ENCODE data around the gene FAM234A.

The FAM234A gene

DNA sequence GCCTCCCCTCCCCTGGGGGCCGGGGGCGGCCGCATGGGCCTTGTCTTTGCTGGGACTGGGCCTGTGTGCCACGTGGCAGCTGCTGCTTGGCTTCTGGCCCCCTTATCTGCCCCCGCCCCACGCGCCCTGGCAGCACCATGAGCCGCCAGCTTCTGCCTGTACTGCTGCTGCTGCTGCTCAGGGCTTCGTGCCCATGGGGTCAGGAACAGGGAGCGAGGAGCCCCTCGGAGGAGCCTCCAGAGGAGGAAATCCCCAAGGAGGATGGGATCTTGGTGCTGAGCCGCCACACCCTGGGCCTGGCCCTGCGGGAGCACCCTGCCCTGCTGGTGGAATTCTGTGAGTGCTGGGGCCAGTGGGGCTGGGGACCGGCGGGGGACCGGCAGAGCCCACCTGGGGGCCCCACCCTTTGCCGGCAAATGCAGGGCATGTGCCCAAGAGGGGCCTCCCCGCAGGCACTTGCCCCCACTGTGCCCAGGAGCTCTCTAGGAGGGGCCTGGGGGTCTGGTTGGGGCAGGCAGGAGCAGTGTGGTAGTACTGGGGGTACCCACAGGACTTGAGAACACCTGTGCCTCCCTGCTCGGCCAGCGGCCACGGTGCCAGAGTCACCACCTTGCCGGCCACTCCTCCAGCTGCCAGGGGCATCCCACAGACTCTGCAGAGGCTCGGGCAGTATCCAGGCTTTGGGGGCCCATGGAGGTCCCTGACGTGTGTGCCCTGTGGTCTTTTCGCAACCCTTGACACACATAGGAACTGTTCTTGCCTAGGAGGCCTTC is 48.6 kb downstream of the FAM234A start, which contains the start of gene PDIA2:
Gene PDIA2 (plus strand): TSS at position 132 of the 773 bp plus-strand sequence. CDS start 6 bp downstream, at position 138.
- no peak for FAIRE-seq

DNA sequence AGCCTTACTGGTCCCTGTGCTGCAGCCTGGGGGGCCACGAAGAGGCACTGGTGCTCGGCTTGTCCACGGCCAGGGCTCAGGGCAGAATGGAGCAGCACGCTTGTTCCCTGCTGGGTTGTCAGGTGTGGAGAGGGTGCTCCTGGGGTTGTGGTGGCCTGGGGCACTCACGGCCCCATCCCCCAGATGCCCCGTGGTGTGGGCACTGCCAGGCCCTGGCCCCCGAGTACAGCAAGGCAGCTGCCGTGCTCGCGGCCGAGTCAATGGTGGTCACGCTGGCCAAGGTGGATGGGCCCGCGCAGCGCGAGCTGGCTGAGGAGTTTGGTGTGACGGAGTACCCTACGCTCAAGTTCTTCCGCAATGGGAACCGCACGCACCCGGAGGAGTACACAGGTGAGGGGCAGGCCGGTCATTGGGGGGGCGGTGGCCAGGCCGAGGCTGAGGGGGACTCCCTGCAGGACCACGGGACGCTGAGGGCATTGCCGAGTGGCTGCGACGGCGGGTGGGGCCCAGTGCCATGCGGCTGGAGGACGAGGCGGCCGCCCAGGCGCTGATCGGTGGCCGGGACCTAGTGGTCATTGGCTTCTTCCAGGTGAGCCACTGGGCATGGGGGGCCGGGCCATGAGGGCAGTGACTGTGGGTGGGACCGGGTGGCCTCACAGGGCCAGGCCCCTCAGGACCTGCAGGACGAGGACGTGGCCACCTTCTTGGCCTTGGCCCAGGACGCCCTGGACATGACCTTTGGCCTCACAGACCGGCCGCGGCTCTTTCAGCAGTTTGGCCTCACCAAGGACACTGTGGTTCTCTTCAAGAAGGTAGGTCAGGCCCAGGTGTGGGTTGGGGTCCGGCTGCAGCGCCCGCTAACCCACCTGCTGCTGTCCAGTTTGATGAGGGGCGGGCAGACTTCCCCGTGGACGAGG is 49.8 kb downstream of the FAM234A start:
- no peak for FAIRE-seq

DNA sequence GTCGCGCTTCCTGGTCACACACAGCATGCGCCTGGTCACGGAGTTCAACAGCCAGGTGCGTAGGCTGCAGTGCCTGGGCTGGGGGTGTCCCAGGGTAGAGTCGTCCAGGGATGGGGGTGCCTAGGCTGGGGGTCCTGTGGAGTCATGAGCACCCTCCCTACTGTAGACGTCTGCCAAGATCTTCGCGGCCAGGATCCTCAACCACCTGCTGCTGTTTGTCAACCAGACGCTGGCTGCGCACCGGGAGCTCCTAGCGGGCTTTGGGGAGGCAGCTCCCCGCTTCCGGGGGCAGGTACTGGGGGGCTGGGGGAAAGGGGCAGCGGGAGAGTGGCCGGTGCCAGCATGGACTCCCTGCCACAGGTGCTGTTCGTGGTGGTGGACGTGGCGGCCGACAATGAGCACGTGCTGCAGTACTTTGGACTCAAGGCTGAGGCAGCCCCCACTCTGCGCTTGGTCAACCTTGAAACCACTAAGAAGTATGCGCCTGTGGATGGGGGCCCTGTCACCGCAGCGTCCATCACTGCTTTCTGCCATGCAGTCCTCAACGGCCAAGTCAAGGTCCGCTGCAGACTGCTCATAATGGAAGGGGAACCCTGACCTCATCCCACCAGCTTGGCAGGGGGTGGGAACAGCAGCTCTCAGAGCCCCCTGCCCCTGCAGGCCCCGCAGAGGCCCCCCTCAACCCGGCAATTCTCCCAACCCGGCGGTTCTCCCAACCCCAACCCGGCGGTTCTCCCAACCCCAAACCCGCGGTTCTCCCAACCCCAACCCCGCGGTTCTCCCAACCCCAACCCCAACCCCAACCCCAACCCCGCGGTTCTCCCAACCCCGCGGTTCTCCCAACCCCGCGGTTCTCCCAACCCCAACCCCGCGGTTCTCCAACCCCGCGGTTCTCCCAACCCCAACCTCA is 50.8 kb downstream of the FAM234A start:
- FAIRE-seq = no peak

DNA sequence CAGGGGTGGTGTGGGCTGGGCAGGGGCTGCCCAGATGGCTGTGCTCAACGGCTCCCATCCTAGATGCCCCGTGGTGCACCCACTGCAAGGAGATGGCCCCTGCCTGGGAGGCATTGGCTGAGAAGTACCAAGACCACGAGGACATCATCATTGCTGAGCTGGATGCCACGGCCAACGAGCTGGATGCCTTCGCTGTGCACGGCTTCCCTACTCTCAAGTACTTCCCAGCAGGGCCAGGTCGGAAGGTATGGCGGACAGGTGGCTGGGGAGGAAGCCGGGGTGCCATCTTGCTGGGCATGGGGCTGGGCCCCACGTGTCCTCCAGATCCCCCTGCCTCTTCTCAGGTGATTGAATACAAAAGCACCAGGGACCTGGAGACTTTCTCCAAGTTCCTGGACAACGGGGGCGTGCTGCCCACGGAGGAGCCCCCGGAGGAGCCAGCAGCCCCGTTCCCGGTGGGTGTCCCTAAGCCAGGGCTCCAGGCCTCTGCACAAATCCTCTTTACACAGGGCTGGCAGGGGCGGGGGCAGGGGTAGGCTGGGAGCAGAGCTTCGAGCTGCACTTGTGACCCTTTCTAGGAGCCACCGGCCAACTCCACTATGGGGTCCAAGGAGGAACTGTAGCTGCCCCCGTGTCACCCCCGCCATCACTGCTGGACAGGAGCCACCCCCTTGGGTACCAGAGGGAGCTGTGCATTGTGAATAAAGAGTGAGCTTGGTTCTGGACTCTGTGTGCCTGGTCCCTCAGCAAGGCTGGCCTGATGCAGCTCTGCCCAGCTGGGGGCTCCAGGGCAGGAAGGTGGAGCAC is 52.1 kb downstream of the FAM234A start:
- FAIRE-seq = no peak

DNA sequence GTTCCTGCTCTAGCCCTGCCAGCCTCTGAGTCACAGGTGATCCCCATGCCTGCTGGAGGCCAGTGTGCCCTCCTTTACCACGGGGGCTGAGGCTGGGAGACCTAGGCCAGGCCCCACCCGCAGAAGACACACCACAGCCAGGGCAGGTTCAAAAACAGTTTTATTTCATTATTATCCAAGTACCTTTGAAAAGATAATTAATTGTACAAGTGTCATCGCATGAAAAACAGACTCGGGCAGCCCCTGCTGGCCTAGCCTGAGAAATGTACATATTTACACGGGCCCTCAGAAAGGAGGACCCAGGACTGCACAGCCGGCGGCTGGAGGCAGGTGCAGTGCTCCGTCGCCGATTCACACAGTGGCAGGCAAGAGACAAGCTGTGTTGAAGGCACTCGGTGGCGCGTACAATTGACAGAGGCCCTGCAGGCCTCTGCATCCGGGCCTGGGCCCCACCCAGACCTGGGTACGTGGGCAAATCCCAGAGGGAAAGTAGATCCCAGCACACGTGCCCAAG is 52.7 kb downstream of the FAM234A start:
- FAIRE-seq = no peak

DNA sequence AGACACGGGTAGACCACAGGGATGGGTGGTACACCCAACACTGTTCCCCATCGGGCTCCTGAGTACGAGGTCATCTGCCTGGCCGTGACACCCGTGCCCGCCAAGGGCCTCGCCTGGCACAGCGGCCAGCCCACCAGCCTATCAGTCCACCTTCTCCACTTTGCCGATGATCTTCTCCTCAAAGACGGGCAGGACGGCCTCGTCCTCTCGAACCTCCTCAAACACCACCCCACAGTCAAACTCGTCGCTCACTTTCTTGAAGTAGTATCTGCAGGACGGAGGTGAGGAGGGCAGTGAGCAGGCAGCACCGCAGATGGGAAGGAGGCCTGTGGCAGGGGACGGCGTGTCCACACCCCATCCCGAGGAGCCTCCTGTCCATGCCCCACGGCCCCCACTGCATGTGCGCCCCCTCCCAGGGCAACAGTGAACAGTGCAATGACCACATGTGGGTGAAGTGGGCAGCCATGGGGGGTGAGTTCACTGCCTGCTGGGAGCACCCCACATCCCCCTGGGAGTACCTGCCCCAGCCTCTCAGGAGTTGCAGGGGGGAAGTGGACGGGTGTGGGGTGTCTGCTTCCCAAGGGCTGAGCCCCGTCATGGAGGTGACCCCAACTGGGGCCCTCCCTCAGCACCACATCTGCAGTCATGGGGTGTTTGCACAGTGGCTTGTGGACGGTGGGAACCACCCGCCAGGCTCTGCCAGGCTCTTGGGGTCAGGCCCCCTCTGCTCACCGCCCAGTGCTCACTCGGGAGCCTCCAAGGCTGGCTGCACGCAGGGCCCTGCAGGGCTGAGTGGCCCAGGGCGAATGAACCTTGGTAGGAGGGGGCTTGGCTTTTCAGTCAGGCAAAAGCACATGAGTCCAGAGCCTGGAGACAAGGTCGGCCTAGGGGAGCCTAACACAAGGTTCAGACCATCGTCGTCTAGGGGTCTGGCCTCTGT is 53.6 kb downstream of the FAM234A start:
- FAIRE-seq = no peak

DNA sequence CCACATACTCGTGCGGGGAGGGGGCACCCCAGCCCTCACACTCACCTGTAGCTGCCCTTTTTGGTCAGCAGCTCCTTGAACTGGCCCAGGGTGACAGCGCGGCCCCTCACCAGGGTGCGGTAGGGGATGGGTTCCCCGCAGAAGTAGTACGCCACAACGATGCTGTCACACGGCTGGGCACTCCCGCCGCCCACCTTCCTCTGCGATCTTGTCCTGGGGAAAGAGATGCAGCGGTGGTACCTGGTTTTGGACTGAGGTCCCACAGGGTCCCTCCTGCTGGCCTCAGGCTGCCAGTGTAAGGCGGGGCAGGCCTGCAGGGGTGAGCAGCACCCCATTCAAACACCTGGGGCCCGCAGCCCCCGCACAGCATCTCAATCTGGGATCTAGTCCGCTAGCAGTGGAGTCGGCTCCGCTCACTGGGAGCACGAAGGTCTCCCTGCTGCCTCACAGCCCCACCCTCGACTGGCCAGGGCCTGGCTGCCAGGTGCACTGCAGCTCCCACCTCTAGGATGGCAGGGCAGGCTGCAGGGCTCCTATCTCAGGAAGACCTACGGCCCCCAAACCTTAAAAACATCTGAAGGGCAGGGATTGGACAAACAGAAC is 54.9 kb downstream of the FAM234A start:
- no peak for FAIRE-seq

DNA sequence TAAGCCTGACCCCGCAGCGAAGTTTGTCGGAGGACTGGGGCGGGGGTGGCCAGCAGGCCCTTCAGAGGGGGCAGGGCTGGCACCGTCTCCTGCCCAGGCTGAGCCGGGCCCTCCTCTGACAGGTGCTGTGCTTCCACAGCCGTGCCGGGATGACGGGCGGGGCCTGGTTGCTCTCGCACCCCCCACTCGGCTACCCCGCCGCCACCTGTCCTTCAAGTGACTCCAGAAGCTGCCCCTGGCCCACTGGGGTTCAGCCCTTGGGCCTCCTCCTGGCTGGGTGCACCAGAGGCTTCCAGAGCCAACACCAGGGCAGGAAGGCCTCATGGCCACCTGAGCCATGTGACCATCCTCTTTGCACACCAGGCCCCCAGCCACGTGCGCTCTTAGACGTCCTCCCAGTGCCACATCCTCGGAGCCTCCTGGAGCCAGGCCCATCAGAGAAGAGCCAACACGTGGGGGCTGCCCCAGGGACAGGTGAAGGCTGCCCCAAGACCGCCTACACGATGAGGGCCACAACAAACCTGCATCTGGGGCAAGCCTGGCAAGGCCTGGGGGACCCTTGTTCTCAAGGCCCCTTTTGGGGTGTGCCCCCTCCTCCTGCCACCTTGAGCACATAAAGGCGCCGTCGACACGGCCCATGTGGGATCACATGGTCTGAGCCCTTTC is 55.5 kb downstream of the FAM234A start:
- FAIRE-seq = no peak

DNA sequence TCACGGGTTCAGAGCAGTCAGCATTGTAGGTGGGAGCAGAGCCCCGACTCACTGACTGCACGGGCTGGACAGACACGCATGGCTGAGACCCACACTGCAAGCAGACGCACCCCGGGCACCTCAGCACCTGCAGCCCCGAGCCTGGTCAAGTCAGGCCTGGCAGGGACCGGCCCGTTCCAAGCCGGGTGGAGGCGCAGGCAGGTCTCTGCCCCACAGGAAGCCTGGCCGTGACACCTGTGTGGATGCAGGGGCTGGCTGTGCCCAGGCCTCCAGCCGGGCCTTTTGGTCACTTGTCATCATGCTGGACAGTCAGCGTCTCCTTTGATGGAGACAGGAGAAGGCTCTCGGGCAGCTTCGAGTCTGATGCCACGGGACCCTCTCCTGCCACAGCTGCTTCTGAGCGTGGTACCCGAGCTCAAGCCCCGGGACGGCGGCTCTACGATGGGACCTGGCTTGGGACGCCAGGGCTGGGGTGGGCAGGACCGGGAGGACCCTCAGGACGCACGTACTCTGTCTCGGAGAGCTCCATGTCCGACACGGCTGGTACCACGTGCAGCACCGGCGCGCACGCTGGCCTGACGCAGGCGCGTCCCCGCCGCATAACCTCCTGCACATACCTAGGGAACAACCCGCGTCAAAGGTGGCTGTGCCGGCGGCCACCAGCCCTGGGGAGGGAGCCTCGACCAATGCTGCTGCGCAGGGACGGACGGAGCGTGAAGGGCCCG is 56.2 kb downstream of the FAM234A start:
- no peak for FAIRE-seq

DNA sequence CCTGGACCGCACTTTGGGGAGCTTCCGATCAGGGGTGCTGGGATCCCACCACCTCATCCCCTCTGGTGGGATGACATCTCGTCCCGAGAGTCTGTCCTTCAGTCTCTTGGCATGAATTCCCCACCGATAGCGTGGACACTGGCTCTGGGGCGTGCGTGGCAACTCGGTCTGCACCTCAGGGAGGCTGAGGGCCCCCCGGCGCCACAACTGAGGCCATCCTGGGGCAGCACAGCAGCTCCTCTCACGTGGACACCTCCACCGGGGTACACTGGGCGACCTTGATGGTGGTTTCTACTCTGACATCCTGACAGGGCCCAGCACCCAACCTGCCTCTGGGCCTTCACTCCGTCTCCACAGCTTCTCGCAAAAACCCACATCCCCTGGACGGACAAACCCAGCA is 56.9 kb downstream of the FAM234A start:
- no peak for FAIRE-seq

DNA sequence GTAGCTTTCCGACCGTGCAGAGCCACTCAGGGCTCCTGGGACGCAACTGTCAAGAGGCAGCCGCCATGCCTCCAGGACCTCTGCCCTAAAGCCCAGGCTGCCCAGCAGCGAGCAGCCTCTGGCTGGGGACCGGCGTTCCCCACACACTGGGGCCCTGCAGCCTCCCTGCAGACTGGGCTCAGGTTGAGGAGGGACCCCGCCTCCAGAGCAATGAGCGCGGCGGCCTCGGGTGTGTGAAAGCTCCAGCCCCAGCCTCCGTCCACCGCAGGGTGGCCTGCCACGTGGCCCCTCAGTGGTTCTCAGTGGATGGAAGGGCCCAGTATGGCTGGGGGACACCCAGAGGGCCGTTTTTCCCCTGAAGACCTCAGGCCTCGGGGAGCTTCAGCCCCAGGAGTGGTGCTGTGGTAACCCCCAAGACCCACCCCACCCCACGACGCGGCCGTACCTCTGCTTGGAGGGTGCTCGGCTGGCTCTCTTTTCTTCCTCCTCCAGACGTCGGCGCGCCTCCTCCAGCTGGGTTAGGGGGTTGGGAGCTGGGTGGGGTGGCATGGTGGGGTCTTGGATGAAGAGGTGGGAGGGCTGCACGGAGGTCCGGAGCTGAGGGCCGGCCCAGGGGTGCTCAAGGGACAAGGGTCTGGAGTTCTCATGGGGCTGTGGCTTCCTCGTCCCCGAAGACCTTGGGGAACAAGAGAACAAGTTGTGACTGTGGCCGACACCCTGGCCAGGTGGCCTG is 58.6 kb downstream of the FAM234A start:
- no peak for FAIRE-seq

DNA sequence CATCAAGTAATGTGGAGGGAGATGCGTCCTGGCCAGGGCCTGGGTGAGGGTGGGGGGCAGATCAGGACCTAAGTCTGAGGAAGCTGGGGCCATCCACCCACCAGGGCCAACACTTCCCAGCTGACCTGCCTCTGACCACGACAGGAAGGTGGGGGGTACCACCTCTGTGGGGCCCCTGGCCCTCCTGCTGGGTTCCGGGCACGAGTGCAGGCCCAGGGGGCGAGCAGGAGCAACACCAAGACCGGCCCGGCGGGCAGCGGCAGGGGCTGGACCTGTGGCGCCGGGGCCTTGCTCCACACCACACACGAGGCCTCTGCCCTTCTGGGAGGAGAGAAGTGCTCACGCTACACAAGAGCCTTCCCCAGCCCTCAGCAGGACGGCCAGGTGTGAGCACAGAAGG is 61.7 kb downstream of the FAM234A start:
- no peak for FAIRE-seq

DNA sequence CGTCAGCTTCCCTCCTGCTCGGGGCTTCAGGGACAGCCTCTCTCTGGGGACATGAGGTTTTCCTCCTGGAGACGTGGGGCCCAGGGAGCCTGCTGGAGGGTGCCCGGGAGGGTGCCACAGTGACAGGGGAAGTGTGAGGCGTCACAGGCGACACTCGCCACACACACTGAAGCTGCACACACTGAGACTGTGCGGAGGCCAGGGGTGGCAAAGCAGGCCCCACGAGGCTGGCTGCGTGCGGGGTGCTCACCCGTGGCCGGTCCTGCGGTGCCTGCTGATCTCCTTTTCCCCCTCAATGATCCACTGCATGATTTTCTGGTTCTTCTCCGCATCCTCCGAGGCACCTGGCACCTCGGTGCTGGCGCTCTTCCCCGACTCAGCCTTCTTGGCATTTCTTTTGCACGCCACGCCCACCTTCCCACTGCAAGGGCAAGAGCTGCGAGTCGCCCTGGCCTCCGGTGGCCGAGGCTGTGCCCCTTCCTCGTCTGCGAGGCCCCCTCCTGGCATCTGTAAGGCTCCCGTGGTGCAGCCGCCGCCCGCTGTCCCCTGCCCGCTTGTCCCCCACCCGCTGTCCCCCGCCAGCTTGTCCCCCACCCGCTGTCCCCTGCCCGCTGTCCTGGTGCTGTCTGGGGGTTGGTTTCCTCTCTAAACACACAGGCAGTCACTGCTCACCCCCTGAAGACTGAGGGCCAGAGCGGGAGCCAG is 62.3 kb downstream of the FAM234A start:
- FAIRE-seq = no peak

DNA sequence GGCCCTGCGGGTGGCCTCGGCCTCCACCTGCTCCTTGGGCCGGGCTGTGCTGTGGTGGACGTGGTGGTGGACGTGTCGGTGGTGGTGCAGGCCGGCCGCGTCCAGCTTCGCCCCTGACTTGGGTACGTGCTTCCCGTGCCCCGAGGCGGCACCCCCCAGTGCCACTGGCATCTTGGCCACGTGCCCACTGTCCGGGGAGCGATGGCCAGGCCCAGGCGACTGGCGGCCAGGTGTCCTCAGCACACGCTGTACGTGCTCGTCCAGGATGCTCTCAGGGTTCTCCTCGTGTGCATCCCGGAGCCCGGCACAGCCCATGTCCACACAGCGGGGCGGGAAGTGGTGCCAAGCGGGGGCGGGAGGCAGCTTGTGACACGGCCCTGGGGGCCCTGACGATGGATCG is 63.2 kb downstream of the FAM234A start:
- no peak for FAIRE-seq

DNA sequence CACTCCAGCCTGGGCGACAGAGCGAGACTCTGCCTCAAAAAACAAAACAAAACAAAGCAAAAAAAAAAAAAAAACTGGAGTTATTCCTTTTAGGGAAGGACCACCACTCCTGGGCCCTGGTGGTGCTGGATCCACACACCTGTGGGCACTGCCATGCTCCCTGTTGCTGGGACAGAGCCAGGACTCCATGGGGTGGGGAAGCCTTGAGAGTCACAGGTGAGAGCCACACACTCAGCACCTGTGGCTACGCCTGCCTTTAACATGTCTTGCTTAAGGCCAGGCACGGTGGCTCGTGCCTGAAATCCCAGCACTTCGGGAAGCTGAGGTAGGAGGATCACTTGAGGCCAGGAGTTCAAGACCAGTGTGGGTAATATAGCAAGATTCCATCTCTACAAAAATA is 66.6 kb downstream of the FAM234A start:
- no peak for FAIRE-seq

DNA sequence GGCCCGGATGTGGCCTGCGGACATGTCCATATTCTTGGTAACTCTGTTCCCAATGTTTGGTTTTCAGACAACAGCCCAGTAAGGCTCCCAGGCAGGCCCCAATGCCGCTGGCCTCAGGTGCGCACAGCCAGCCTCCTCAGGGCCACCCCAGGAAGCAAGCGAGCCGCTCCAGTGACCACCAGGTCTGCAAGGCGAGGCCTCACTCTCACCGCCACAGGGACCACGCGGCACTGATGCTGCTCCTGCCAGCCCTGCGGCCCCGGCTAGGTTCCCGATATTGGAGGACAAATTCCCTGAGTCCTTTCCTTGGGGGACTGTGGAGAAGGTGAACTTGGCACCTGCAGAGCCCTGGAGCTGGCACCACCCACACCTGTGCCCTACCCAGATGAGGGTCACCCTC is 67.3 kb downstream of the FAM234A start:
- FAIRE-seq = no peak

DNA sequence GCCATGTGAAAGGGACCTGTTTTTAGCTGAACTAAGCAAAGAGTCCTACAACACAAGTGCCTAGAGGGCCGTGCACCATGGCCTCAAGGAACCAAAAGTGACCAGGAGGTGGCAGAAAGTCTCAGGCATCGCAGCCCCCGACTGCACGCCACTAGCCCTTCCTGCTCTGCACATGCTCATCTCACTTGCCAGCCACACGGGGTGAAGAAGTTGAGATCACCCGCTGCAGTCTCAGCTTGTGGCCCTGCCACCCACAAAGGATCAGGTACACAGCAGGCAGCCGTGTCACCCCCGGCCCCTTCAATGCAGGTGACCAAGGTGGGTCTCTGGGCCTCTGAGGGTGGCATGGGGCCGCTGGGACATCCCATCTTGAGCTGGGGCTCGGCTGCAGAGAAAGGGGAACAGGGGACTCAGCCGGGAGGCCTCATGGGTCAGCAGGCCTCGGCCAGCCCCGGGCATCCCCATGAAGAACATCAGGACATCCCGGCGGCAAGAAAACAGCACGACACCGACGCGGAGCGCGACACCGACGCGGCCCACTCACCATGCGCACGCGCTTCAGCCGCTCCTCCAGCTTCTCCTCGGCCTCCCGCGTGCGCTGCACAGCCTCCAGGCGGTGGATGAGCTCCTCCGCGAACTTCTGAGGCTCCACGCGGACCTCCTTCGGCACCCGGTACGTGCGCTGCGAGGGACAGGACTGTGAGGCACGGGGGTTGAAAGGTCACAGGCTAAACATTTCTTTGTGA is 69.3 kb downstream of the FAM234A start:
- no peak for FAIRE-seq
